ACHN (cell line): ENCODE measurements around the gene BTLA.

Experiments
- DNase-seq: peaks from one replicate; pipeline ENCODE4 v3.0.0-alpha.2; 2015
- in situ Hi-C: cut with HindIII; loops from 2 replicates; pipeline ENCODE4 v1.10.0; 2017; ENCODE audit warnings: low sequenced_read_pairs, low pct_ligation_motif_present, low pct_unique_long_range_greater_than_20kb

Gene BTLA

GRCh38 chr3:112415390-112415789 lies 83.9 kb downstream of the BTLA start:
- in situ Hi-C loops = no loop called here
- no peak for DNase-seq
